DMS53 treated with DMSO at 0.1 percent for 48 hours (cell line): ENCODE measurements around the gene C1orf115.
A peak's percentile ranks its signal among the peaks of the same experiment; 100 is the strongest.
"Not testable (repeated sequence)": the region's sequence is repeated elsewhere in the genome, so short reads cannot be mapped to it uniquely, and the experiment has no call there.

Experiments used
- DNase-seq: peaks from one replicate; lab custom pipeline; 2025; ENCODE audit not compliant: unreplicated experiment; lab: John Stamatoyannopoulos, UW

C1orf115 gene

DNA sequence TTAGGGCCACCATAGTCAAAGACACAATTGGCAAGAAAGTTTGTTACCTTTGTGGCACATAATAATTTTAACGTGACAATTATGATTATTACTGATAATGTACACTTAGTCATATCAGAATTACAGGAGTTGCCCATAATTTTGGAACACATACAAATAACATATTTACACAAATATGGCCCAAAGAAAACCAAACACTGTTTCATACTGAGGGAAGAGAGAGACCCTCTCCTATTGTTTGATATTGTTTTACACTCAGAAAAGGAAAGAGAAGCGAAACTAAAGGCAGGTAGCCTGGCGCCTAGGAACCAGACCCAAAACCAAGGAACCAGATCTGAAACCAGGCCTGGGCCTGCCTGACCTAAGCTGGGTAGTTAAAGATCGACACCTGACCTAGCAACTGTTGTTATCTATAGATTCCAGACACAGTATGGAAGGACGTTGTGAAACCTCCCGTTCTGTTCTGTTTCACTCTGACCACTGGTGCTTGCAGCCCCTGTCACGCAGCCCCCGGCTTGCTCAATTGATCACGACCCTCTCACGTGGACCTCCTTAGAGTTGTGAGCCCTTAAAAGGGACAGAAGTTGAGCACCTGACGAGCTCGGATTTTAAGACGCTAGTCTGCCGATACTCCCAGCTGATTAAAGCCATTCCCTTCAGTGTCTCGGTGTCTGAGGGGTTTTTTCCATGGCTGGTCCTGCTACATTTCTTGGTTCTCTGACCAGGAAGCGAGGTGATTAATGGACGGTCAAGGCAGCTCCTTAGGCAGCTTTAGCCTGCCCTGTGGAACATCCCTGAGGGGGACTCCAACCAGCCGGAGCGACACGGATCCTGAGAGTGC lies 27.9 kb downstream of the C1orf115 start:
- no peak for DNase-seq

DNA sequence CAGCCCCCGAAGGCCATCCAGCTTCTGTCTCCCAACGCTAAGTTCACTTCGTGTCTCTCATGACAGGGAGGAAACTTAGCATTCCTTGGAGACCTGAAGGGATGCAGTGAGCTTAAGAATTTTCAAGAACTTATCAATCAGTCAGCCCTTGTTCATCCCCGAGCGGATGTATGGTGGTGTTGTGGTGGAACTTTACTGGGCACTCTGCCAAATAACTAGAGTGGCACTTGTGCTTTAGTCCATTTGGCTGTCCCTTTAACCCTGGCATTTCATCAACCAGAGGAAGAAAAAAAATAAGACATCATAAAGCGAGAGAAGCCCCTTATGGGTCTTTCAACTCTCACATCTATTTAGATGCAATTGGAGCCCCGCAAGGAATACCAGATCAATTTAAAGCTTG lies 31.1 kb downstream of the C1orf115 start:
- not testable (repeated sequence) for DNase-seq

DNA sequence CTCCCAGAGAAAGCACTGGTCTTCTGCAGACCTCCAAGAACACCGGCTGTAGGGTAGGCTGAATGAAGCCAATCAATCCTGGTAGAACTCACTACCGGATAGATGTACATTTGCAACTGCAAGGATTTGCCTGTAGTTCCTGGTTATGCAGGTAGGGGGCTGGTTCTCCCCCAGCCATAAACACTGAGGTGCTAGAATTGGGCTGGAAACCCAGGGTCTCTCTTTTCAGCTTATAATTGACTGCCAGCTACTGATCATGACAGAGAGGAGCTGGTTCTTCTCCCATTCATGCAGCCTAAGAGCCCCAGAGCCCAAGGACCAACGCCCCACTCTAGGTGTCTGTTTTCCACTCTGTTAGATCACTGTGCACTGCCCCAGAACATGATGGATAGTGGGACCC lies 36.5 kb downstream of the C1orf115 start:
- no peak for DNase-seq

DNA sequence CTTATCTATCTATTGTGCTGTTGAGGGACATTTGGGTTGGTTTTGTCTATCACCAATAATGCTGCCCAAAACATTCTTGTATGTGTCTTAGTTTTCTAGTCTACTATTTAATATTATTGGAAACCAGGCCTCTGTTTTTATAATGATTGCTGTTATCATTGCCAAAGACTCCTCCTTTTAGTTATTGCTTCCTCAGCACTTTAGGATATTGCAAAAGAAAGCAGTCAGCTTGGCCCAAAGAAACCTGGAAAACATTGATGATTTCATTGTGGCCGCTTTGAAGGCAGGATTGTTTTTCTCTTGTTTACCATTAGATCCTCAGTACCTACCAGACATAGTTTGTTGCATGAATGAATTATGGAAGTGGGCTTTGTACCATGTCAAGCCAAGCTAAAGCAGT lies 37.4 kb downstream of the C1orf115 start:
- DNase-seq: no peak

DNA sequence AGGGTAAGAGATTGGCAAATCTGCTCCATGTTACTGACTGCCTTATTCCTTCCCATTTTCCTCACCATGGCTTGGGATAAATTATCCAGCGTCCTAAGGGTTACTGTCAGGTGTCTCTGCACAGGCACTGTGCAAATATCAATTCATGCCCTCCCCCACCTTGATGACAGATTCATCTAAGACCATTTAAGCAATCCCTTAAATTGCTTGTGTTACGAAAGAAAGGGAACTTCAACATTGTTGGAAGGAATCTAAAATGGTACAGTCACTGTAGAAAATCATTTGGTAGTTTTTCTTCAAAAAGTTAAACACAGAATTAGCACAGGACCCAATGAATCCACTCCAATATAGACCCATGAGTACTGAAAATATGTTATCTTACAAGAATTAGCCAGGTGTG lies 40.3 kb downstream of the C1orf115 start:
- DNase-seq: no peak

DNA sequence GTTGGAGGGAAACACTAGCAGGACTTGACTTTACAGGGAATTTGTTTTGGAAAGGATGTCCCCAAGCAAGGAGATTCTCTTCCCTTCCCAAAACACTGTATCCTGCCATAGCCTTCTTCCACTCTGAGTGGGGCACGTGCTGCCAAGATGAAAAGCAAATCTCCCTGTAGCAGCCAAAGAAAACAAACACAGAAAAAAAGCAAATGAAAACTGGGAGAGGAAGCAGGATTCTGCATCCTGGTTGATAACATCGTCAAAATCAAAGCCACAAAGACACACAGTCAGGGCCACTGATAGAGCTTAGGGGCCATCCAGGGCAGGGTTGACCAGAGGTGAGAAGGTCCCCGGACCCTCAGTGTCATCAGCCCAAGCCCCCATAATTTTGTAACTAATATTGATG lies 42.0 kb downstream of the C1orf115 start:
- no peak for DNase-seq

DNA sequence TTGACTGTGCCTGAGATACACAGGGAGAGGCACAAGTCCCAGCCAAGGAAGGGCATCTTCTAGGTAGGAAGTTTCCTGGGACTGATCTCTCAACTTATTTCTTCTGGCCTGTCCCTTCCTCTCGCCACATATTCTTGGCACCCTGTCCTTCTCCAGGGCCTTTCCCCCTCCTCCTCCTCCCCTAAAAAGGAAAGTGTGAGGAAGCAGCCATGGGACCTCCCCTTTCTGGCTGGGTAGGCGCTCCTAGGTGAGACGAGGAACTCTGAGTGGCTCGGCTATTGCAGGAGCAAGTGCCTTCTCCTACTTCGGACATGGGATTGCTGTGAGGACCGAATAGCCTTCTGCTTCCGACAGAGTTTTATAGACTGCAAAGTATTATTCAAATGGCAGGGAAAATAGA lies 42.5 kb downstream of the C1orf115 start:
- no peak for DNase-seq

DNA sequence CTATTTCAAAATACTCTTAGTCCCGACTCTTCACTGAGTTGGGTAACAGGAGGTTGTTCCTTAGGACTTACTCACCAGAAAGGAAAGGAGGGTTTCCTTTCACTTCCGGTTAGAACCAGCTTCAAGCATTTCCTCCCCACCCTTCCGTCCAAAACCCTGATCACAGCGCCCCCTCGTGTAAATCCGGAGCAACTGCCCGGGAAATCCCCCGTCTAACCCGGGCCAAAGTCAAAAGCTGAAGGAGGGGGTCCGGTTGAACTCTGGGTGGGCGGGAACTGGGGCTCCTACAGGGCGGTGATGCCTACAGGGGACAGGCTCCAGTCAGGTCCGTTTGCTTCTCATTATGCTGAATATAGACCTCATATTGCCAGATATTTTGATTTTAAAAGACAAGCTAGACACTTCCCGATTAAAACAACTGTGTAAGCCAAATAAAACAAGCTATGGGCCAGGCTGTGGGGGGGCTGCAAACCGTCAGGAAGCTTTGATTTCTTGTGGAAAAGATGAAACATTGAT lies 43.0 kb downstream of the C1orf115 start:
- peak; percentile 85 for DNase-seq

DNA sequence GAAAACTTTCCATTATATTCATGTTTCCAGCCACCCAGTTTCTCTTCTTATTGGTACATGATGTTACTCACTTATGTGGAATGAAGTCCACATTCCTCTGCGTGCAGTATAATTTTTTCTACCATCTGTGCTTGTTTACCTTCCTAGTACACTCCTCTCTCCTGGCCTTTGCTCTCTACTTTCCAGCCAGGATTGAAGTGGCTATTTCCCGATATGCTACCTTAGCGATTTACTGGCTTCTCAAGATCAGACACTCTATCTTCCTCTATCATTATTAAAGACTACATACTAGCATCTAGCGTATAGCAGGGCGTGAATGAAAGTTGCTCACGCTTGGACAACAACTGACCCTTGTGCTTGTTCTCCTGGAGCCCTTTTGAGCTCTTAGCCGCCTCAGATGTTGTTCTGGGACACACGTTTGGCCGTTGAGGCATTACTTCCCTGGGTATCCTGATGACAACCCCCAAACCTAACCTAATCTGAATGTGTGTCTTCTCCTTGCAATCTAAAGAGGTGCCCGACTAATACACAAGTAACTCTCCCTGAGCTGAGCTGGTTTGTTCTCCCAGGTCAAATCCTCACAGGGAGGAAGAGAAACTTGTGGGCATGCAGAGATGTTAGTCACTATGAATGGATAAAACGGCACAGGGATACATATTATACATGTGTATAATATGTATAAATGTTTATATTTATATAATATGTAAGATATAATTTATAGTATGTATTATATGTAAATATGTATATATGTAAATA lies 44.6 kb downstream of the C1orf115 start:
- DNase-seq: peak; percentile 68

DNA sequence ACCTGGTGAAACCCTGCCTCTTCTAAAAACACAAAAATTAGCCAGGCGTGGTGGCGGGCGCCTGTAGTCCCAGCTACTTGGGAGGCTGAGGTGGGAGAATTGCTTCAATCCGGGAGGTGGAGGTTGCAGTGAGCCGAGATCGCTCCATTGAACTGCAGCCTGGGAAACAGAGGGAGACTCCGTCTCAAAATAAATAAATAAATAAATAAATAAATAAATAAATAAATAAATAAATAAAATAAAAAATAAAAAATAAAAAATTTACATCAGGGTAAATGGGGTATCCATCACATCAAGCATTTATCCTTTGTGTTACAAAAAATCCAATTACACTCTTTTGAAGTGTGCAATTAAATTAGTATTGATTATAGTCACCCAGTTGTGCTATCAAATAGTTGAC lies 46.1 kb downstream of the C1orf115 start:
- DNase-seq: not testable (repeated sequence)

DNA sequence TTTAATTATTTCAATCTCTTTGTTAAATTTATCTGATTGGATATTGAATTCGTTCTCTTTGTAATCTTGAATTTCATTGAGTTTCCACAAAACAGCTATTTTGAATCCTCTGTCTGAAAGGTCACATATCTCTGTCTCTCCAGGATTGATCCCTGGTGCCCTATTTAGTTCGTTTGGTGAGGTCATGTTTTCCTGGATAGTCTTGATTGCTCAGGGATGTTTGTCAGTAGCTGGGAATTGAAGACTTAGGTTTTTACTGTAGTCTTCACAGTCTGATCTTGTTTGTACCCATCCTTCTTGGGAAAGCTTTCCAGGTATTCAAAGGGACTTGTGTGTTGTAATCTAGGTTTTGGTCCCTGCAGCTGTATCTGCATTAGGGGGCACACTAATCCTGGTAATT lies 51.2 kb downstream of the C1orf115 start:
- DNase-seq: no peak

DNA sequence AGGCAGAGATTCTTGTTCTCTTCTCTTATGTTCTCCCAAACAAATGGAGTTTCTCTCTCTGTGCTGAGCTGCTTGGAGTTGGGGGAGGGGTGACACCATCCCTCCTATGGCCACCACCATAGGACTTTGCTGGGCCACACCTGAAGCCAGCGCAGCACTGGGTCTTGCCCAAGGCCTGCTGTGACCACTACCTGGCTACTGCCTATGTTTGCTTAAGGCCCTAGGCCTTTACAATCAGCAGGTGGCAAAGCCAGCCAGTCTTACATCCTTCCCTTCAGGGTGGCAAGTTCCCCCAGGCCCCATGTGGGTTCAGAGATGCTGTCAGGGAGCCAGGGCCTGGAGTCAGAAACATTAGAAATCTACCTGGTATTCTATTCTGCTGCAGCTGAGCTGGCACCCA lies 51.7 kb downstream of the C1orf115 start:
- no peak for DNase-seq

DNA sequence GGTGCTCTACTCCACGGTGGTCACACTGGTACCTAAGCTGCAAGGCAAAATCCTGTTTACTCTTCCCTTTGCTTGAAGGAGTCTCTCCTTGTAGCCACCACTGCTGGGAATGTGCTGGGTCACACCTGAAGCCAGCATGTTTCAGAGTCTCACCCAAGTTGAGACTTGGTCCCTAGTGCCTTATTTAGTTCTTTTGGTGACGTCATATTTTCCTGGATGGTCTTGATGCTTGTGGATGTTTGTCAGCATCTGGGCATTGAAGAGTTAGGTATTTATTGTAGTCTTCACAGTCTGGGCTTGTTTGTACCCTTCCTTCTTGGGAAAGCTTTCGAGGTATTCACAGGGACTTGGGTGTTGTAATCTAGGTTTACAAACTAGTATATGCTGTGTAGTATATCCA lies 52.4 kb downstream of the C1orf115 start:
- DNase-seq: no peak

DNA sequence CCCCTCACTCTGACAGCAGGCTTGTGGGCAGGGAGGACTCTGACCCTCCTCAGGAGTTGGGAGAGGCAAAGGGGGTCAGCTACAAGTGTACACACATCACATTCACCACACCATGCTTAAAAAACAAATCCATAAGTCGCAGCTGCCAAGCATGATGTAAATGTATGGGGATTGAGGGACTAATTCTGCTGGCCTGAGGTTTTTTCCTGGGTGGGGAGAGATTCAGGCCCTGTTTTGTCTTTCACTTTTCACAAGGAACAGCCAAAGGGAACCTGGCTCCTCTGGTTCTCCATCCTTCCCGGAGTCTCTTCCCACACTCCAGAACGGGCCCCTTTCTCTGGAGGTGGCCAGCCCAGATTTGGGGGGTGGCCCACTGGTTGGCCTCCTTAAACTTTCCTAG lies 56.7 kb downstream of the C1orf115 start:
- no peak for DNase-seq

DNA sequence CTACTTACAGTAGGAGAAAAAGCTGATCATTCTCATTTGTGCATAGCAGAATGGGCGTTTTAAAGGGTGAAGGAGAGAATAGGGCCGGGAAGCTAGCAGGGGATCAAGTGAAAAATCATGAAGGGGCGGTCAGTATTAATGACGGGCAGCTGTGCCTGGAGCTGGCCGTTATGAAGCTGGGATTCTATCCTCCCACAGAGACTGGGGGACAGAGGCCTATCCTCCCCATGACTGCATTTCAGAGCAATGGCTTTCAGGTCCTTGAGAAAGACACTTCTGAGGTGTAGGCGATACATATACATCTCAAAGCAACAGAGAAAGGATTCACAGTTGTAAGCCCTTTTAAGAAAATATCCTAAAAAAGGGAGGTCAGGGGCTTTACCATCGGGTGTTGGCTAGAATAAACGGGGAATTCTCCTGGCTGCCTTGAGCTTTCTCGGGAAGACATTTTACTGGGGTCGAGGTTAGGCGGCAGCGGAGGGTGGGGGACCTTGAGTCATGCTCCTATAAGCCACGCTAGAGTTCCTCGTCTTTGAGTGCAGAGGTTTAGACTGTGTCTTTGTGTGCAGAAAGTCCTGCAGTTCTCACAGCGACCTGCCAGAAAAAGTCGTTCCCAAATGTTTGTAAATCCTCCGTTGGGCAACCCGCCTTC lies 57.4 kb downstream of the C1orf115 start:
- DNase-seq: no peak

DNA sequence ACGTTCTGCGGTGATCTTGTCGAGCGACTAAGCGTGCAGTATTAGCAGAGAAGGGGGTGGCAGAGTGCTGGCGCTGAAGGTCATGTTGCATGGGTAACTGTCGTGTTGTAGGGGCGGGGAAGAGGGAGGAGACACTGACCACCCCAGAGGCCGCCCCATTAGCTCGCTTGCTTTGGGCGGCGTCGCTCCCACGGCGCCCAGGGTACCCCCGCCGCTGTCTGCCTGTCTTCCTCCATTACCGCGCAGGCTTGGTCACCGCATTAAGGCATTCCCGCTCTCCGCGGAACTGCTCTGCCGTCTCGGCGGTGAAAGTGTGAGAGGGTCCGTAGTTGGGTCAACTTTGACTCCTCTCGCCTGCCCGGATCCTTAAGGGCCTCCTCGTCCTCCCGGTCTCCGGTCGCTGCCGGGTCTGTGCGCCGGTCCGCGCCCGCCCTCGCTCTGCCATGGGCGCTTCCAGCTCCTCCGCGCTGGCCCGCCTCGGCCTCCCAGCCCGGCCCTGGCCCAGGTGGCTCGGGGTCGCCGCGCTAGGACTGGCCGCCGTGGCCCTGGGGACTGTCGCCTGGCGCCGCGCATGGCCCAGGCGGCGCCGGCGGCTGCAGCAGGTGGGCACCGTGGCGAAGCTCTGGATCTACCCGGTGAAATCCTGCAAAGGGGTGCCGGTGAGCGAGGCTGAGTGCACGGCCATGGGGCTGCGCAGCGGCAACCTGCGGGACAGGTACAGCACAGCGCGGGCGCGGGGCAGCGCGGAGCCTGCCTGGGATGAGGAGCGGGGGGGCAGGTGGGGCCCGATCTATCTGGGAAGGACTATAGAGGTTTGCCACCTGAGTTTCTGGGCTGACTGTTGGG lies 58.1 kb downstream of the C1orf115 start, which contains the start of gene MTARC2:
TSS of gene MTARC2 (plus strand) at position 234 of the 846 bp plus-strand sequence. CDS start at position 444, 210 bp downstream.
- peak; percentile 32 for DNase-seq
